ENCODE results near the gene BHLHE40.

Gene BHLHE40

DNA sequence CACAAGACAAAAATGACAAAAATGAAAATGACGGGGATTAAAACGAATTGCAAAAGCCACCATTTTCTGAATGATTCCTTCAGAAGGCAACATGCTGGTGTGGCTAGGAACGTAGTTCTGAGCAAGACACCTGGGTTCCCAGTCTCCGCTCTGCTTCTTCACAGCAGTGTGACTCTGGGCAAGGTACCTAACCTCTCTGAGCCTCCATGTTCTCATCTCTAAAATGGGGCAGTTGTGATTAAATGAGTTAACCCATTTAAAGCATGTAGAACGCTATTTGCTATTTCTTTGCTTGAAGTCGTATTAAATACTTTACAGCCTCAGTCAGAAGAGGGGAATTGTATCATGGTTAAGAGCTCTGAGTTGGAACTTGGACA is 23.6 kb downstream of the BHLHE40 start:
- no peak for DNase-seq

GRCh38 chr3:5004319-5005152 is 25.3 kb downstream of the BHLHE40 start:
- DNase-seq = no peak

DNA sequence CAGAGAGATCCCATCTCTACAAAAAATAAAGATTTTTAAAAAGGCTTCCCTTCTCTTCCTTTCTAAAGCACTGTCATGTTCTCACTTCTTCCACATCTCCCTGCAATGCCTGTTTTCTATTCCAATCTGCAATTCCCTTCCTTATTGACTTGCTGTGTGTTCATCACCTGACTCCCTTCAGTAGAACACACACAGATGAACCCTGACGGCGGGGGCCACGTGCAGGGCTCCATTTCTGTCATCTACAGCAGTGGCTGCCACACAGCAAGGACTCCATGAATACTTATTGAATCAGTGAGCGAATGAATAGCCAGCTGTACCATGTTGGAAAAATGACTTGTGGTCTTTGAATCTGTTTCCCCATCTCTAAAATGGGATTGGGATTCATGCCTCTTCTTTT is 26.1 kb downstream of the BHLHE40 start:
- no peak for DNase-seq

DNA sequence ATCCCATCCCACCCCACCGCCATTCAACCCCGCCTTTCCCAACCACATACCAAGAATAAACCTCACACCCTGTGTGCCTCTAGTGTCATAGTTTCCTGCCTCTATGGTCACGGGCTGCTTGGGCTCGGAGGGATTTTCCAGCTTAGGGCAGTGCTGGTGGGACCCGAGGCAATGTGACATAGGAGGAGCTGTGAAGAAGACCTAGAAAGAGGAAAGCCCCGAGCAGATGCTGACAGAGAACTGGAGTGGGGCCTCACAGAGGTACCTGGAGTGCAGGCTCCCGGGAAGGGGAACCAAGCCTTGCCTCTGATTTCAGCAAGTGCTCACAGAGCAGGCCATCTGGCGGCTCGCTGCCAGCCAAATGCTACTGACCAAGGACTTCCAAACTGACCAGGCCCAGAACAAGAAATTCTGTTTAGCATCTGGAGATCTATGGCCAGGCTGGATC is 27.5 kb downstream of the BHLHE40 start:
- no peak for DNase-seq

DNA sequence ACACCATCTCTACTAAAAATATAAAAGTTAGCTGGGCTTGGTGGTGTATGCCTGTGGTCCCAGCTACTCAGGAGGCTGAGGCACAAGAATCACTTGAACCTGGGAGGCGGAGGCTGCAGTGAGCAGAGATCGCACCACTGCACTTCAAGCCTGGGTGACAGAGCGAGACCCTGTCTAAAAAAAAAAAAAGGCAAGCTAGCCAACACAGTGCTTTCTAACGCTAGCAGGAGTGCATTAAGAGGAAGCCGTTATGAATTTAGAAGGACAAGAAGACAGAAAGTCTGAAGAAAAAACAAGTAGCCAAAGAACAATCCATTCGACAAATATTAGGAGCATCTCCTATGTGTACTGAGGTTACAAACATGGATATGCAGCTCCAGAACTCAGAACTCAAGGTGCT is 28.6 kb downstream of the BHLHE40 start:
- no peak for DNase-seq

GRCh38 chr3:5009506-5010109 is 30.4 kb downstream of the BHLHE40 start:
- no peak for DNase-seq

- DNase-seq = no peak
Observed at GRCh38 chr3:5010140-5010539, 30.9 kb downstream of the BHLHE40 start.

GRCh38 chr3:5010706-5011554 is 31.7 kb downstream of the BHLHE40 start:
- DNase-seq = no peak

DNA sequence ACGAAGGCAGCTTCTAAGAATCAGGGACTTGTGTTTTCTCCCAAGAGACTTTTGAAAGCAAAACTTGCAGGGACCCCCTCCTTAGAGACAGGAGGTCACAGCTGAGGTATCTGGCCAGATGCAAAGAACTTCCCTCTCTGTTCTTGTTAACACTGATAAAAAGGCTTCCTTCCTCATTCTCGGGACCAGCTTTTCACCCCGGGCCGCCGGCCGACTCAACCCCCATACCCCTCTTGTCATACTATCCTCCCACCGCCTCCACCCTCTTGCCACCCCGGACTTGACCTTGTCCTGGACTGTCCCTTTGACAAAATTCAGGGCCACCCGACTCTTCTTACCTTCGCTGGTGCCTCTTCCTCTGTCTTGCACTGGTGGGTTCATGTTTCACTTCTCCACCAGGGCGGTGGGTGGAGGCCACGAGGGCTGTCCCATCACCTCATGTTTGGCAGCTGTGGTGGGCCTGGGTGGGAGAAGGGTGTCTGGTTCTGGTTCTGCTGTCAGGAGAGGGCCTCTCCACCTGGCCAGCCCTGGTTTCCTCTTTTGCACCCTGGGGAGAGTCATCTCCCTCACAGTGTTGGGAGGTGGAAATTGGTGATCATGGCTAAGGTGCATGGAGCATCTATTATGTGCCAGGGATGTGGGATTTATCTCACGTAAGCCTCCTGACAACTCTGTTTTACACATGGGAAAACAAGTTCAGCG is 32.5 kb downstream of the BHLHE40 start:
- DNase-seq = no peak

DNA sequence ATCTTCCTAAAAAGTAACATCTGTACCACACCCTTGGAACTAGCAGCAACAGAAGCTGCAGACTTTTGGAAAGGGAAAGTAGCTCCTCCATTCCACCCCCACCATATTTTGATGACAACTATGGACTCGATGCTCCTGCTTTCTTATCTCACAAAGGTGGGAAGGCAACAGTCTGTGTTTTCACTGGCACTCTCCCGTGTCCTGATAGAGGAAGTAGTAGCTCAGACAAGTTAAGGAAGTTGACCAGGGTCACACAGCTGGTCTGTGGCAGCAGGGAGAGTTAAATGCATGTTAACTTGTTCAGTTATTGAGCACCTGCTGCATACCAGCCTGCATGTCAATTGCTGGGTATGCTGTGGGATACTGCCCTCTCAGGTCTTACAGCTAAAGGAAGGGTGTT is 33.1 kb downstream of the BHLHE40 start:
- DNase-seq = no peak

DNA sequence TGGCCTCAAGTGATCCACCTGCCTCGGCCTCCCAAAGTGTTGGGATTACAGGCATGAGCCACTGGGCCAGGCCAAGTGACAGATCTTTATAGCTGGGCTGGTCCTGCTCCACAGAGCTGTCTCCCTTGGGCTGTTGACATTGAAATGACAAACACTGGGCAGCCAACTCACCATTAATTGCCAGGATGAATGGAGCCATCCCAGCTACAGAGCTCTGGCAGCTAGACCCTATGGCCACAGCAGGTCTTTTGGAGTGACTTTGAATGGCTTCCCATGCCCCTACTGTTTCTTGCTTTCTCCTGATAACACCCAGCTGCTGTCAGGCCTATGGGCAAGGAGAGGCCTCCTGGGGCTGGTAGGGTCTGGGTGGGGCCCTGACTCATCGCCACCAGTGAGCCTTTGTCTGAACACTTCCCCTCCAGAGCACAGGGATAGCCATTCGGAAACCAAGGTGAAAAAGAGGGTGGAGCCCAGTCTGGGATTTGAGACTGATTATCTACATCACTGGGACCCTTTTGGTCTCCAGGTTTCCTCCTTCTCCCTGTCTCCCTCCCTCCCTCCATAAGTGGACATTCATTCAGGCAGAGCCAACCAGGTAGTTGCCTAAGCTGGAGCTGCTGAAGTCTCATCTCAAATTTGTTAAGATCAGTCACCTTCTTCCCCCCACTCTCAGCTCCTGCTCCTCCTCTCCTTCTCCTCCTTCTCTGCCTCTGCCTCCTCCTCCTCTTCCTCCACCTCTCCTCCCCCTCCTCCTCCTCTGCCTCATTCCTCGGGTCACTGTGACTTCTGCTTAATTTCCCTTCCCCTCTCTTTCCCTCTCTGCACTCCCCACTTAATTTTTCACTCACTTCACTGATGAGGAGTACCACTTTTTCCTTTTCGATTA is 34.0 kb downstream of the BHLHE40 start:
- DNase-seq = no peak

DNA sequence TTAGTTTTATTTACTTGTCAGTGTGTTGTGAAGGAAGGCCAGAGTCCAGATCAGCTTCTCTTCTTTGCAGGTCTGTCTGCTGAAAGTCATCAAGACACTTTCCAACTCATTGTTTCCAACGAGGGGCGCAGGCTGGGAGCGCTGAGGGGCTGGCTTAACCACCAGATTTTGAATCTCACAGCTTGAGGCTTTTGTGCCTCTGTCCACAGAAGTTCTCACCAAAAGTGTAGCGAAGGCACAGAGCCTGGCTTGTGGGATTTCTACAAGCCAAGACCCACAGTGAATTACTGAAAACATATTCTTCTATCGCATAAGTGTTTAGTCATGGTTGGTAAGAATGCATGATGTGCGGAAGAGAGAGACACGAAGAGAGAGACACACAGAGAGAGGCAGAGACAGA is 35.2 kb downstream of the BHLHE40 start:
- no peak for DNase-seq

GRCh38 chr3:5015056-5015455 is 35.8 kb downstream of the BHLHE40 start:
- no peak for DNase-seq

- no peak for DNase-seq
Observed at GRCh38 chr3:5016211-5017161, 37.2 kb downstream of the BHLHE40 start.

- DNase-seq = no peak
Observed at GRCh38 chr3:5017925-5018531, 38.8 kb downstream of the BHLHE40 start.

DNA sequence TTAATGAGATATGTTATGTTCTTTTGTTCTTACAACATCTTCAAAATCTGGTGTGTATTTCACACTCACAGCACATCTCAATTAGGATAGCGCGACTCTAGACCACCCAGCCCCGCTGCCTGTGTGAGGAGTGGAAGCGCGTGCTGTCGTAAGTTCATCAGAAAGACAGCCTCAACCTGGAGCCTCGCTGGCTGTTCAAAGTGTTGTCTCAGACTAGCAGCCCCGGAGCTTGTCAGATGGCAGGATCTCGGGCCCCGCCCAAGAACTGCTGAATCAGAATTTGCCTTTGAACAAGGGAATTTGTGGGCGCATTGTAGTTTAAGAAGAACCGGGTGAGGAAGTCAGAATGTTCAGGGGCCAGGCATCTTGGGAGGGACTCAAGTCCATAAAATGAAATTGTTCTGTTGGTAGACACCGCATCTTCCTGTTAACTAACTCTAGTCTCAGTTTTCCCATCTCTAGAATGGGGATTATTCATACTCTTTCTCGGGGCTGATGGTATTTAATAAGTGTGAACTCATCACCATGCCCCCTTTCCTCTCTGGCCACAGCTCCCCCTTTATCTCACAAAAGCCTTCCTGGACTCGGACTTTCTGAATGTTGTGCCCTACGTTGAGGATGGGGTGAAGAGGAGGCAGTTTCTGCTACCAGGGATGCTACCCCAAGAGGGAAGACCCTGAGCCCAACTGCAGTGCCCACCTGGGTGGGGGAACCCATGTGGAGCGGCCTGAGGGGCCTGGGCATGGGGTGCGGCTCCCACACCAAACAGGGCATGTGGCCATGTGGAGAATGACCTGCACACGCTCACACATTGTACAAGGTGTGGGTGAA is 40.4 kb downstream of the BHLHE40 start:
- DNase-seq = no peak

GRCh38 chr3:5020242-5020722 is 41.0 kb downstream of the BHLHE40 start:
- no peak for DNase-seq

GRCh38 chr3:5021116-5022092 is 42.2 kb downstream of the BHLHE40 start:
- peak; percentile 73 for DNase-seq

Measured in fibroblast of skin of right quadriceps (primary cell).